GM19372 (cell line): ENCODE data around the gene TANK.
"Not testable (repeated sequence)": the region's sequence is repeated elsewhere in the genome, so short reads cannot be mapped to it uniquely, and the experiment has no call there.

Experiments used
- ATAC-seq: cut with Tn5 transposase; IDR thresholded peaks from one replicate; pipeline ENCODE4 v1.9.1; 2021; ENCODE audit warnings: mild to moderate bottlenecking, low read depth, moderate library complexity; ENCODE audit not compliant: unreplicated experiment

Gene TANK

GRCh38 chr2:161132384-161132783, 27.8 kb upstream of the TANK start:
- not testable (repeated sequence) for ATAC-seq

- no peak for ATAC-seq
Measured at GRCh38 chr2:161133366-161133765, 26.9 kb upstream of the TANK start.

DNA sequence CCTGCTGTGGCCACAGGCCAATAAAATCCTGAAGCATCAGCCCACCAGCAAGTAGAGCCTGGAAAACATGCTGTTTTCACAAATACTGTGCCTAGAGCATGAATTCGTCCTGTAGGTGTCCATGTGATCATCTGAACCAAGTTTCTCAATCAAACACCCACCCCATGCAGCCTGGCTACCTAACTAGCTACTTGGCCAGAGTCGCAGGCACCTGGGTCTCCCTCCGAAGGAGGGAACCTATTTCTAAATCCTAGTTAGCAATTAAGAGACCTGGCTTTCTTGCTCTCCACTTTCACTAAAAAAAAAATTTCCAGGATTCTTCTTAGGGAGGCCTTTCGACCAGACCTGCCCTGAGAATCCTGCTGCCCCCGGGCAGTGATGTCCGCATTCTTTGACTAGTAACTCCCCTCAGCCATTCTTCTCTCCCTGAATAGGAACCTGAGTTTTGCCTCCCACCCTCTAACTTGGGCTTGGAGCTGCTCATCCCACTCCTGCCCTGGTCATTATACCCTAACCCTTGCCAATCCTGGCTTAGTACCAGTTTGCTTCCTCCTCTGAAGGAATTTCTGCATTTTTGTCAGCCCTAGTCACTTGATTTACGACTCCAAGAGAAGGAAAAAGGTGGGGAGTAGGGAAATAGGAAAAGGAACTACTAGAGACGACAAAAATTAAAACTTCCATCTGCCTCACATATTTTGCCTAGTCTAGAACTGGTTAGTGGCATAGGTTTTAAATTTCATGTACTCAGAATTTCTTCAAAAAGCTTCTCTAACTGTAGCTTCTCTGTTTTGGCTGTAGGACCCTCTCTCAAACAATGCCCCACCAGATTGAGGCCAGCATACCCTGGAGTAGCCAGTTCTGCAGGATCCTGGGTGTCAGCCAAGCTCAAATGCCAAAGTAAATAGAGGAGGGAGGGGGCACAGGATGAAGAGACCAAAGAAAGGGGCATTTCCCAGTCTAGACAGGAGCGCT, 25.4 kb upstream of the TANK start:
- no peak for ATAC-seq

DNA sequence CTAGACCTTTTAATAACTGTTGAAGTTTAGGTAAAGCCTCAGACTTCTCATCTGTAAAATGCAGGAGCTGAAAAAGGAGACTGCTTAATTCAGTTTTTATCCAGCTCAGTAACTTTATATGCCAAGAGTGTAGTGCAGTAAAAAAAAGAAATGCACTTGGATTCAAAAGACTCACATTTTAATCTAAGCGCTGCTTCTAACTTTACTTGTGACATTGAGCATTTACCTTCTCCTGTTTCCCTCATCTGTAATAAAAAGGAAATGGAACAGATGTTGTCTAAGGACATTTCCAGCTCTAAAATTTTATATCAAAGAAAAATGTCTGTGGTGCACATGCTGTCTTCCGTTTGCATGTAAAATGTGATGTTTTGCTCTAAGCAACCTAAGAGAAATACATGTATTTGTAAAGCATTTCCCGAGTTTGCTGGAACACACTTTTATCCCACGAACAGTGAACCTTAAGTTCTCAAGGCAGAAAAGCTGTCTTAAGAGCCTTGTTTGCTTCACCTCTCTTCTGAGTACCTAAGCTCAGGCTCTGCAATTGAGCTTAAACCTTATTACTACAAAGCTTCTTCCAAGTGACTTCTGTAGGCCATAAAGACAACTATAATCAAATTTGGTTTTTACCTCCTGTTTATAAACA, 24.2 kb upstream of the TANK start:
- no peak for ATAC-seq

- ATAC-seq: peak; percentile 72
Measured at GRCh38 chr2:161136696-161137324, 23.4 kb upstream of the TANK start.

DNA sequence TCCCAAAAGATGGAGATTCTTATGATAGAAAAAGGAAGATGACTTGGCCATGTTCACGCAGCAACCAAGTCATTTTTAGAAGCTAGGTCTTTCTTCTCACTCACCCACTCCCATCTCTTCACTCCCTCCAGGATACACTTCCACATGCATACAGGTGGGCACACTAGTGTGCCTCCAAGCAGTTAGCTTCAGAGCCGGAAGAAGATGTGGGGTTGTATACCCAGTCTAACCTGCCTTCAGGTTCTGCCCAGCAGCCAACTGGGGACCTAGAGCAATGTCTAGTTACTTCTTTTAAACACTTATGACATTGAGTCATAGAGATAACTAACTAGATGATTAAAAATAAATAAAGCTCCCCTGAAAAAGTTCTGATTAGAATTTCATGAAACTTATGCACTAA, 21.8 kb upstream of the TANK start:
- no peak for ATAC-seq

DNA sequence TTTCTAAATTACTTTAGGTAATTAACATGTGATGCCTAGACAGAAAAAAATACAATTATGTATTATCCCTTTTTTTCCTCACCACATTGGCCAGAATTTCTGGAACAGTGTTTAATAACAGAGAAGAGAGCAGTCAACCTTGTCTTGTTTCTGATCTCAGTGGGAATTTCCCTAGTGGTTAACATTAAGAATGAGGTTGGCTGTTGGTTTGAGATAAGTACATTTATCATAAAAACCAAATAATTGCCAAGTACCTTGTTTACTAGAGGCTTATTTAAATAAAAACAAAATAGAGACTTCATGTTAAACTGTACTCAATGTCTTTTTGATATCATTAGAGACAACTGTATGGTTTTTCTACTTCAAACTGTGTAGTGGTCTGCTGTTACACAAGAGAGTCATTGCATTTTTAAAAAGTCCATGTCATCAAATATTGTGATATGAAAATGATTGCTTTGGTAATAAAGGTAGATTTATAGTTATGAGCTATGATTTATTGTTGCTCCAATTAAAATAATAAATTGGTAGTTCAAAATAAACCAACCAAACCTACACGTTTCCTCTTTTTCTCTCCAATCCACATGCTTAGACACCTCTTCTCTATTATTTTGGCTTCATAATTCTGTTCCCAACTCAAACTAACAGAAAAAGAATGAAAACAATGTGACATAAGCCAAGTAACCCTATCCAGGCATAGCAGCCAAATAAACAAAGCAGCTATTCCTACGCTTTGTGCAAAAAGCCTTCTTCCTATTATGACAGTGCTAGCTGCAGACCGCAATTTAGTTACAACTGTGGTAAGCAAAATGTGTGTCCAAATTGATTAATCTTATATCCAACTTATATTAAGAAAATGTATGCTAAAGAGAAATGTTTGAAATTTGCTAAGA, 20.9 kb upstream of the TANK start:
- peak; percentile 25 for ATAC-seq

- peak; percentile 33 for ATAC-seq
Measured at GRCh38 chr2:161141033-161141432, 19.2 kb upstream of the TANK start.

GRCh38 chr2:161146209-161146775, 13.9 kb upstream of the TANK start:
- ATAC-seq: no peak

- ATAC-seq: no peak
Measured at GRCh38 chr2:161146996-161147395, 13.2 kb upstream of the TANK start.

GRCh38 chr2:161147856-161148255, 12.4 kb upstream of the TANK start:
- ATAC-seq: no peak

DNA sequence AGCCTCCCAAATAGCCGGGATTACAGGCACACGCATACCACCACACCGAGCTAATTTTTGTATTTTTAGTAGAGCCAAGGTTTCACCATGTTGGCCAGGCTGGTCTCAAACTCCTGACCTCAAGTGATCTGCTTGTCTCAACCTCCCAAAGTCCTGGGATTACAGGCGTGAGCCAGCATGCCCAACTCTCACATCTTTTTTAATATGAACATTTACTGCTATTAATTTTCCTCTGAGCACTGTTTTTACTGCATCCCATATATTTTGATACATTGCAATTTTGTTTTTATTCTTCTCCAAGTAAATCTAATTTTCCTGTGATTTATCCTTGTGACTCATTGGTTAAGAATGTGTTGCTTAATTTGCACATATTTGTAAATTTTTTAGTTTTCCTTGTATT, 9.5 kb upstream of the TANK start:
- no peak for ATAC-seq

DNA sequence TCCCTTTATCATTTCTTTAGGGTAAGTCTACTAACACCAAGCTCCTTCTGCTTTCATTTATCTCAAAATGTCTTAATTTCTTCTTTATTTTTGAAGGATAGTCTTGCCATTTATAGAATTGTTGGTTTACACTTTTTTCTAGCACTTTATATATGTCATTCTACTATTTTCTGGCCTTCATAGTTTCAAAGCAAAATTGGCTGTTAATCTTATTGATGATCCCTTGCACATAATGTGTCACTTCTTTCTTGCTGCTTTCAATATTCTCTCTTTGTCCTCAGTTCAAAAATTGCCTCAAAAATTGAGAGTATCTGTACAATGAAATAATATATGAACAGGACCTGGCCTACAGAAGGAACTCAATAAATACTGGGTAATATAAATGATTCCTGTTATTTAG, 7.9 kb upstream of the TANK start:
- ATAC-seq: no peak

DNA sequence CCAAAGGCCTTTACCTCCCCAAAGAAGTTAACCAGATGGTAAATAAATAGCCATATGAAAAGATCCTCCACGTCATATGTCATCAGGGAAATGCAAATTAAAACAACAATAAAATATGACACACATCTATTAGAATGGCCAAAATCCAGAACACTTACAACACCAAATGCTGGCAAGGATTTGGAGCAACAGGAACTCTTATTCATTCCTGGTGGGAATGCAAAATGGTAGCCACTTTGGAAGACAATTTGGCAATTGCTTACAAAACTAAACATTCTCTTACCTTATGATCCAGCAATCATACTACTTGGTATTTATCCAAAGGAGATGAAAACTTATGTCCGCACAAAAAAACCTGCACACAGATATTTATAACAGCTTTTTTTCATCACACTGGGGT, 1.3 kb upstream of the TANK start:
- no peak for ATAC-seq

DNA sequence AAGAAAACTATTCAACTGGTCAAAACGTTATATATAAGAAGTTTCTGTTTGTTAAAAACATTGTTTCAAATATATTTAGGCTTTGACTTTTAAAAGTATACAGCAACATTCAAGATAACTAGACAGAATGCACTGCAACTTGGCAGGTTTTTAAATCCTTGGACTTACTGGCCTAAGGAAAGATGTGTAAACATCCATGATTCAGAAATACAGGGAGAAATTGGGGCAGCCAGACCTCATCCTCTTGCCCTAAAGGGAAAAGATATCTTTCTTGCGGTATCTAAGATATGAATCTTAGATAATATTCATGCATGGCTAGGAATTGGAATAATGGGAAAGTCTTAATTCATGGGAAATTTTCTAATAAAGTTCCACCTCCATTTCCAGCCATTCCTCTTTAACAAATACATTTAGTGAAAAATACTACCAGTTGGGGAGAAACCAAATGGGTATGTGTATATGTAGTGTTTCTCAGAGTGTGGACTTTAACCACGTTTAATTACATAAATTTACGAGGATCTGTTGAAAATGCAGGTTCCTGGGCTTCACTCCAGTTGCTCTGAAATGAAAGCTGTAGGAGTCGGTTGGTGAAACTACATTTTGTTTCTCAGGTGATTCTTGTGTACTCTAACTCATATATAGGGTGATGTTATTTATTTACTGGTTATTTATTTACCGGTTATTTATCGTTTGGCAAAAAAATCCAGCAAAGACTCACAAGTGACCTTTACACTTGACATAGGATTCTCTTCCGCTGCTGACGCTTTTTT, 587 bp upstream of the TANK start:
- peak; percentile 2 for ATAC-seq

GRCh38 chr2:161161074-161161706, 962 bp downstream of the TANK start:
- ATAC-seq: peak; percentile 25

- ATAC-seq: no peak
Measured at GRCh38 chr2:161163440-161163839, 3.2 kb downstream of the TANK start.

DNA sequence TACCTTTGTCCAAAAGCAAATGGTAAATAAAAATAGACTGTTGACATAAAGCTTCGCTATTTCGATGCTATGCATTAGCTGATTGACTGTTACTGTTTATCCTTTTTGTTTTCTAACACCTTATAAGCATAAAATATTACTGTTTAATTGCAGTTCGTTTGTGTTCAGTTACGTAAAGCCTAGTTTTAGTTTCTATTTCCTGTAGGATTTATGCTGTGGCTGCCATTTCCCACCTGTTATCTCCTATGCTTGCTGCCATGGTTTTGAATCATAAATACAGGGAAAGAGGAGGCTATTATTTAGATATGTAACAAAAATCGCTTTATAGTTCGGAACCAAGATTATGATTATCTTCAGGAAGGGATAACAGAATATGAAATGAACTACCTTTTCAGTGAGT, 3.9 kb downstream of the TANK start:
- ATAC-seq: no peak

DNA sequence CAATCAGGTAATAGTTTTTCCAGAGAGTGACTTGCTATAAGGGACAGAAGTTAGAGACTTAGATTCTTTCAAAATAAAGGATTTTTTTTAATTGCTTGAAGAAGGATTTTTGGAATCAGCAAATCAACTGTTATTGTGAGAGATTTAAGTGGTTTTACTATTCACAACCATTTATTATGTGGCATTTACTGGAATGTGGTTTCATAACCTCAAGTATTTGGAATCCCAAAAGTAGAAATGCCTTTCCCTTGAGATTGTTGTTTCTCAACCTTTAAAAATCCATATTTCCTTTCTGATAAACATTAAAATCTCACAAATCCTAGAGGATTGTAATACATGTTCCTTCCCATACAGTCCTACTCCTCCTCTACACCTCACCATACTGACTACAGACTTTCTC, 5.0 kb downstream of the TANK start:
- no peak for ATAC-seq
